ENCODE results near the gene ROS1.
"Not testable (repeated sequence)": the region's sequence is repeated elsewhere in the genome, so short reads cannot be mapped to it uniquely, and the experiment has no call there.

Gene ROS1

DNA sequence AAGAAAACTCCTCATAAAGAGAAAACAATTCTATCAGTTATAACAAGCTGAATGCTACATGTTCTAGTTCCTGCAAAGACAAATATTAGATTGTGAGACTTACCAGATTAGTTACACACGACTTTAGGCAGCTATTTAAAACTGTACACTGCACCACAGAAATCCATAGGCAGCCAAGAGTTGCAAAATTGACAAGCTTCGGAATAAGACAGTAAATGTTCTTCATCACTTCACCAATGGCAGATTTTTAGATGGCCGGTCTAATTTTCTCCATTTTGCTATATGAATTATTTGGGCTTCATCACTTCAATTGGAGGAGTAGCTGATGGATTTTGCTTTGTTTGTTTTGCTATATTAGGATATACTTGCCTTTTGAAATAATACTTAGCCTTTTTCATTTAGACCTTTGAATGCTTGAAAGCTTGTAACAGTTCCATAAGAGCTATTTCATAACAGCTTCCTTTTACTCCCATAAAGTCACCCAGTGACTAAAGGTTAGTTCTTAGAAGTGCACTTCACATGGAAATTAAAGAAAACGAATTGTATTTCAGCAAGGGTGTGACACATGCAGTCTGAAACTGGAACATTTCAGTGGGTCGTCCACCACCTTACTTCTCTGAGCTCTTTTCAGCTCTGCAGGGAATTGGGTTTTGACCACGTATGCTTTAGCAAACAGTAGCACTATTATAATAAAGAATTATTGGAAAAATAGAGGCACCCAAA lies at the start of gene ROS1:
Gene ROS1 (minus strand): TSS at position 512 of the 723 bp plus-strand sequence. CDS start 286 bp downstream, at position 226.
- TF ChIP-seq, protein P1, sequence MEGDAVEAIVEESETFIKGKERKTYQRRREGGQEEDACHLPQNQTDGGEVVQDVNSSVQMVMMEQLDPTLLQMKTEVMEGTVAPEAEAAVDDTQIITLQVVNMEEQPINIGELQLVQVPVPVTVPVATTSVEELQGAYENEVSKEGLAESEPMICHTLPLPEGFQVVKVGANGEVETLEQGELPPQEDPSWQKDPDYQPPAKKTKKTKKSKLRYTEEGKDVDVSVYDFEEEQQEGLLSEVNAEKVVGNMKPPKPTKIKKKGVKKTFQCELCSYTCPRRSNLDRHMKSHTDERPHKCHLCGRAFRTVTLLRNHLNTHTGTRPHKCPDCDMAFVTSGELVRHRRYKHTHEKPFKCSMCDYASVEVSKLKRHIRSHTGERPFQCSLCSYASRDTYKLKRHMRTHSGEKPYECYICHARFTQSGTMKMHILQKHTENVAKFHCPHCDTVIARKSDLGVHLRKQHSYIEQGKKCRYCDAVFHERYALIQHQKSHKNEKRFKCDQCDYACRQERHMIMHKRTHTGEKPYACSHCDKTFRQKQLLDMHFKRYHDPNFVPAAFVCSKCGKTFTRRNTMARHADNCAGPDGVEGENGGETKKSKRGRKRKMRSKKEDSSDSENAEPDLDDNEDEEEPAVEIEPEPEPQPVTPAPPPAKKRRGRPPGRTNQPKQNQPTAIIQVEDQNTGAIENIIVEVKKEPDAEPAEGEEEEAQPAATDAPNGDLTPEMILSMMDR (IDR thresholded peaks at IDR 0.05) = no peak
- no peak within 1 kb of the TSS for H3K4me3 ChIP-seq (ENCODE audit: low read depth in 1 of 2, low read length in 1 of 2)
- no peaks in the 10 kb centered on the region for H3K36me3 ChIP-seq
- H3K9me3 ChIP-seq = no peaks in the 10 kb centered on the region
- no peak within 1 kb of the TSS for H3K27ac ChIP-seq
- H3K4me1 ChIP-seq (ENCODE audit: control insufficient read depth in 1 of 2, insufficient read depth in 1 of 2, low read depth in 1 of 2, low read length in 1 of 2) = no peaks in the 10 kb centered on the region
- H3K27me3 ChIP-seq = peaks cover 5% of the 10 kb centered on the region

DNA sequence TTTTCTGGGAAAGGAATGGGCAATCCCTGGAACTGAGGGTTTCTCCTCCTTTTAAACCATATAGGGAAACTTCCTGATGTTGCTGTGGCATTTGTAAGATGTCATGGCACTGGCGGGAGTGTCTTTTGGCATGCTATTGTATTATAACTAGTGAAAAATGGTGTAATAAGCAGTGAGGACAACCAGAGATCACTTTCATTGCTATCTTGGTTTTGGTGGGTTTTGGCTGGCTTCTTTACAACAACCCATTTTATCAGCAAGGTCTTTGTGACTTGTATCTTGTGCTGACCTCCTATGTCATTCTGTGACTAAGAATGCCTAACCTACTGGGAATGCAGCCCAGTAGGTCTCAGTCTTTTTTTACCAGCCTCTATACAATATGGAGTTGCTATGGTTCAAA lies 47.7 kb upstream of the ROS1 start:
- no peaks in the 10 kb centered on the region for H3K9me3 ChIP-seq
- no peak overlapping the region for H3K27ac ChIP-seq
- TF ChIP-seq, protein P1 (IDR thresholded peaks at IDR 0.05) = no peak
- no peak overlapping the region for H3K4me3 ChIP-seq (ENCODE audit: low read depth in 1 of 2, low read length in 1 of 2)
- no peaks in the 10 kb centered on the region for H3K4me1 ChIP-seq (ENCODE audit: control insufficient read depth in 1 of 2, insufficient read depth in 1 of 2, low read depth in 1 of 2, low read length in 1 of 2)
- H3K27me3 ChIP-seq = peaks cover 20% of the 10 kb centered on the region
- no peaks in the 10 kb centered on the region for H3K36me3 ChIP-seq

DNA sequence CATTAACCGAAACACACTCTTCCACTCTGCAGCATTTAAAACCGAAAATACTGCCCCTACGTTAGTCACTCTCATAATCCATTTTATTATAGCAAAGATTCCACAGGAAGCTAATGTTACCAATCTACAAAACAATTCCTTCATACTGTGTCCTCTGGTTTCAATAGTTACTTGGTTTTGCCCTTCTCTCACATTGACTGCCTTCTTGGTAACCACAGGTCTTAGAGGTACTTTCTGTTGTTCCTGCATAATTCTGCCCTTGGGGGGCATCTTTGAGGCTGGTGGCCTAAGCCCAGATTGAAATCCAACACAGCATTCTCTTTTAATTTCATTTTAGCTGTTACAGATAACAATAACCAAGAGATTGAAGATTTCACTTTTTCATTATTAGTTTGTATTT lies 46.9 kb upstream of the ROS1 start:
- Histone ChIP-seq H3K4me1 (ENCODE audit: control insufficient read depth in 1 of 2, insufficient read depth in 1 of 2, low read depth in 1 of 2, low read length in 1 of 2) (no peaks in the 10 kb centered on the region), H3K27ac (no peak overlapping the region), H3K4me3 (ENCODE audit: low read depth in 1 of 2, low read length in 1 of 2) (no peak overlapping the region), H3K9me3 (no peaks in the 10 kb centered on the region), H3K36me3 (no peaks in the 10 kb centered on the region), H3K27me3 (peaks cover 12% of the 10 kb centered on the region)
- TF ChIP-seq, protein P1 (IDR thresholded peaks at IDR 0.05) = no peak

DNA sequence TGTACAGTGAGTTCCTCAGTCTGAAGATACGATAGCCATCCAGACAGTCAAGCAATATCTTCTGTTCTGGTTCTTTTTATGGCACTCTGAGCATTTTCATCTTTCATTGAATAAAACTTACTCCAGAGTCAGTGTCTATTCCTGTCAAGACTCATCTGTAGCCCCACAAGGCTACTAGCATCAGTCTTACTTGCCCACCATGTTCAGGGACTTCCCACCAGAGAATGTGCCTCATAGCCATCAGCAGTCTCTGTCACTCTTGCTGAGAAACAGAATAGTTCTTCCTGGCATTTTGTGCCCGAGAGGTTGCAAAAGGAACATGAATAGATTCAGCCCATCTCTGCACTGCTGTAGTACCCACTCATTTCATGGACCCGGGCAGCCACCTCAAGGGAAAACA lies 44.0 kb upstream of the ROS1 start:
- Histone ChIP-seq H3K27ac (no peak overlapping the region), H3K36me3 (no peaks in the 10 kb centered on the region), H3K4me1 (ENCODE audit: control insufficient read depth in 1 of 2, insufficient read depth in 1 of 2, low read depth in 1 of 2, low read length in 1 of 2) (no peaks in the 10 kb centered on the region), H3K27me3 (no peaks in the 10 kb centered on the region), H3K9me3 (no peaks in the 10 kb centered on the region), H3K4me3 (ENCODE audit: low read depth in 1 of 2, low read length in 1 of 2) (no peak overlapping the region)
- TF ChIP-seq, protein P1 (IDR thresholded peaks at IDR 0.05) = no peak

DNA sequence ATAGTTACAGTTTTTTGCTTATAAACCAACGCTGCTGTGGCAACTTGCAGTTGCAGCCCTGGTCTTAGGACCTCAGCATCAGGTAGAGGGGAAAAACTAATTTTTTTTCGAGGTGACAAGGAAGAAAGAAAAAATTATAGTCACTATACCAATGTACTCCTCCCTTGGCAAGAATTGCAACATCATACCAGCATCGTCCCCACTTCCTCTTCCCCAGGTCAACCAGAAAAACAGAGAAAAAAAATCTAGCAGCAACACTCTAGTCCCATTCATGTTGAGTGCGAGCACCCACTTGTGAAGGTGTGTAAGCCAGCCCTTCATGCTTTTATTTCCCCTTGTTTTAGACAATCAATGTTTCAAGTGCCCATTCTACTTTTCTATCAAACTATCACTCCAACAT lies 43.6 kb upstream of the ROS1 start:
- Histone ChIP-seq H3K9me3 (no peaks in the 10 kb centered on the region), H3K36me3 (no peaks in the 10 kb centered on the region), H3K4me1 (ENCODE audit: control insufficient read depth in 1 of 2, insufficient read depth in 1 of 2, low read depth in 1 of 2, low read length in 1 of 2) (no peaks in the 10 kb centered on the region), H3K27me3 (no peaks in the 10 kb centered on the region), H3K4me3 (ENCODE audit: low read depth in 1 of 2, low read length in 1 of 2) (no peak overlapping the region), H3K27ac (no peak overlapping the region)
- TF ChIP-seq, protein P1 (IDR thresholded peaks at IDR 0.05) = no peak

DNA sequence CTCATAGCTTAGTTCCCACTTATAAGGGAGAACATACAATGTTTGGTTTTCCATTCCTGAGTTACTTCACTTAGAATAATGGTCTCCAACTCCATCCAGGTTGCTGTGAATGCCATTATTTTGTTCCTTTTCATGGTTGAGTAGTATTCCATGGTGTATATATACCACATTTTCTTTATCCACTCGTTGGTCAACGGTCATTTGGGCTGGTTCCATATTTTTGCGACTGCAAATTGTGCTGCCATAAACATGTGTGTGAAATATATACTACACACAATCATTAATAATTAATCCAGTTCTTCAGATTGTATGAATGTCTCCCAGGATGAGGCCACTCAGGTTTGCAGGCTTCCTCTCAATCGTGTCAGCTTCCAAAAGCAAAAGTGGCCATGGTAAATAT lies 42.8 kb upstream of the ROS1 start:
- not testable (repeated sequence) for H3K9me3 ChIP-seq; H3K27me3 ChIP-seq; H3K27ac ChIP-seq; H3K4me3 ChIP-seq (ENCODE audit: low read depth in 1 of 2, low read length in 1 of 2); H3K4me1 ChIP-seq (ENCODE audit: control insufficient read depth in 1 of 2, insufficient read depth in 1 of 2, low read depth in 1 of 2, low read length in 1 of 2); H3K36me3 ChIP-seq

All from neutrophil (primary cell).